K562 (cell line): ENCODE results near the gene DGLUCY. TPM values are rescaled to one million over a fixed set of nuclear protein-coding genes. Genes with fewer than 3 reads are reported as not detected.

Experiments used
- E2F6 ChIP-seq, 2 experiments: IDR thresholded peaks; 2 replicates each; pipeline ENCODE4 v1.6.1; 2011; ENCODE audit warnings: borderline replicate concordance in 1 of 2, control low read depth in 1 of 2, low read depth in 1 of 2, low read length in 1 of 2, mild to moderate bottlenecking in 1 of 2, mixed read lengths in 1 of 2, moderate library complexity in 1 of 2; ENCODE audit not compliant: insufficient read depth in 1 of 2, insufficient read length in 1 of 2, poor library complexity in 1 of 2, severe bottlenecking in 1 of 2; ENCODE audit errors: extremely low read depth in 1 of 2
- KAT8 ChIP-seq: fragments of 450-650 bp; IDR thresholded peaks from 2 replicates; pipeline ENCODE4 v1.6.1; 2016; ENCODE audit warnings: low read depth, mild to moderate bottlenecking
- MXD1 ChIP-seq: fragments of 250-450 bp; sonication (Bioruptor Pico); IDR thresholded peaks from 2 replicates; pipeline ENCODE4 v1.8.0; 2021; ENCODE audit warnings: borderline replicate concordance, mild to moderate bottlenecking, moderate library complexity; ENCODE audit not compliant: poor library complexity, severe bottlenecking
- REST ChIP-seq, 2 experiments: fragments of 450-650 bp; formaldehyde crosslinking in 1 of 2; IDR thresholded peaks; 2 replicates each; pipeline versions ENCODE4 v1.4.0 to v1.6.1; 2014 to 2020; ENCODE audit warnings: mild to moderate bottlenecking in 2 of 2, borderline replicate concordance in 1 of 2, low read depth in 1 of 2
- ZFP30 ChIP-seq: fragments of 250-450 bp; sonication (Bioruptor Pico); IDR thresholded peaks from 2 replicates; pipeline ENCODE4 v1.8.0; 2022; ENCODE audit warnings: moderate library complexity, mild to moderate bottlenecking, inconsistent platforms, borderline replicate concordance
- ZNF518B ChIP-seq: fragments of 250-450 bp; sonication (Bioruptor Pico); IDR thresholded peaks from 2 replicates; pipeline ENCODE4 v1.5.0; 2021; ENCODE audit warnings: mild to moderate bottlenecking, moderate library complexity
- polyA plus RNA-seq, 8 experiments: library from polyadenylated mRNA; depleted of rRNA in 4 of 8; stranded (reverse) in 5 of 8; unstranded in 3 of 8; fragments of >200 nt; fragmentation: Nextera tagmentation in 2 of 8; fragmentation: Illumina TruSeq in 1 of 8; extraction: Ambion mirVana in 2 of 8; extraction: Trizol in 1 of 8; gene quantifications; 2 replicates each; pipeline versions ENCODE4 v1.2.1 to v1.2.3, GENCODE V29; 2011 to 2014; ENCODE audit warnings: inconsistent platforms in 1 of 8, missing spikeins in 1 of 8
- total RNA-seq, 7 experiments: library from RNA; depleted of rRNA in 6 of 7; stranded (reverse); fragments of >200 nt in 6 of 7; fragmentation: Illumina TruSeq in 2 of 7; extraction: Trizol in 2 of 7; gene quantifications; 2 replicates each; pipeline versions ENCODE4 v1.2.1 to v1.2.3, GENCODE V29; 2011 to 2021; ENCODE audit warnings: low replicate concordance in 1 of 7

The DGLUCY gene
- total and polyA plus RNA-seq, 9 of the 15 experiments (the other 6 are each of a cell fraction or from before 2014, with no cell fraction given) = 9.9 to 28.4 (median 21.0) TPM

GRCh38 chr14:91078095-91078737 is 35.7 kb upstream of the DGLUCY start (continued):
- TF ChIP-seq KAT8 = no peak
- TF ChIP-seq ZNF518B = no peak
- TF ChIP-seq E2F6 (IDR thresholded peaks at IDR 0.05; ENCODE audit: borderline replicate concordance in 1 of 2, extremely low read depth in 1 of 2, insufficient read depth in 1 of 2, insufficient read length in 1 of 2, low read depth in 1 of 2, low read length in 1 of 2, poor library complexity in 1 of 2, severe bottlenecking in 1 of 2) = no peak
- TF ChIP-seq ZFP30 = no peak
- TF ChIP-seq REST (IDR thresholded peaks at IDR 0.05; ENCODE audit: borderline replicate concordance) = no peak
- no peak for TF ChIP-seq REST (CRISPR knock-in tag; IDR thresholded peaks at IDR 0.05; ENCODE audit: low read depth)
- TF ChIP-seq MXD1 = no peak
